Skeletal muscle tissue (tissue), 4 donors: ENCODE data around the gene UBL3. TPM values are rescaled to one million over a fixed set of nuclear protein-coding genes. Genes with fewer than 3 reads are reported as not detected.

Experiments
- H3K27ac ChIP-seq: one replicate; pipeline ENCODE4 v1.7.0; 2013; ENCODE audit warnings: mild to moderate bottlenecking, low read depth, low read length, inconsistent platforms
- H3K27me3 ChIP-seq, 3 donors: one replicate each; pipeline ENCODE4 v1.7.0; 2013; ENCODE audit warnings: low read length in 3 of 3; ENCODE audit not compliant: control insufficient read depth in 3 of 3, insufficient read depth in 3 of 3
- H3K36me3 ChIP-seq, 3 donors: one replicate each; pipeline ENCODE4 v1.7.0; 2013; ENCODE audit warnings: low read length in 3 of 3; ENCODE audit not compliant: control insufficient read depth in 3 of 3, insufficient read depth in 3 of 3
- H3K4me1 ChIP-seq, 3 donors: one replicate each; pipeline ENCODE4 v1.7.0; 2013; ENCODE audit warnings: low read length in 3 of 3, mild to moderate bottlenecking in 3 of 3; ENCODE audit not compliant: control insufficient read depth in 3 of 3, insufficient read depth in 3 of 3
- H3K4me3 ChIP-seq, 3 donors: one replicate each; pipeline ENCODE4 v1.7.0; 2013; ENCODE audit warnings: low read length in 3 of 3
- H3K9ac ChIP-seq, 3 donors: one replicate each; pipeline ENCODE4 v1.7.0; 2013; ENCODE audit warnings: low read length in 3 of 3, mild to moderate bottlenecking in 3 of 3, moderate library complexity in 2 of 3, low read depth in 1 of 3
- H3K9me3 ChIP-seq, 3 donors: one replicate each; pipeline ENCODE4 v1.7.0; 2013; ENCODE audit warnings: low read length in 3 of 3; ENCODE audit not compliant: control insufficient read depth in 3 of 3
- total RNA-seq: library from RNA; depleted of rRNA; stranded (reverse); fragments of >200 nt; gene quantifications from one replicate; pipeline ENCODE4 v1.2.3, GENCODE V29; 2014
- donor health status: Osteomylitis.

UBL3 gene
- total RNA-seq, 1 donor from 2014 or later = 14.6 TPM

DNA sequence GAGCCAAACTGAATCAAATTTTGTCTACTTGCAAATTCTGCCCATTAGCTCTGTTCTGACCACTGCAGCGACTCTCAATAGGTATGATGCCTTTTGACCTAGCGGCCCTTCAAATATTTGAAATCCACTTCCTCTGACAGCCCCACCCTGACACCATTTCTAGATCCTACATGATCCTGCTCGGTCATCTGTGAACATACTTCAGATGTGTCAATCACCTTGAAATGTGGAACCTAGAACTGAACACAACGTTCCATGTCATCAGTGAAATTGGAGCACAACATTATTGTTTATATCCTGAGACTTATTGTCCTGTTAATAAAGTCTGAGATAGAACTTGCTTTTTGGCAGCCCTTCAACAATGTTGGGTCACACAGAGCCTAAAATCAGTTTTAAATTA, 98.2 kb downstream of the UBL3 start:
- Histone ChIP-seq H3K4me1 (no peaks in the 10 kb centered on the region), H3K36me3 (no peaks in the 10 kb centered on the region), H3K27ac (no peak overlapping the region), H3K9ac (no peak overlapping the region), H3K9me3 (no peaks in the 10 kb centered on the region), H3K4me3 (no peak overlapping the region), H3K27me3 (no peaks in the 10 kb centered on the region)

DNA sequence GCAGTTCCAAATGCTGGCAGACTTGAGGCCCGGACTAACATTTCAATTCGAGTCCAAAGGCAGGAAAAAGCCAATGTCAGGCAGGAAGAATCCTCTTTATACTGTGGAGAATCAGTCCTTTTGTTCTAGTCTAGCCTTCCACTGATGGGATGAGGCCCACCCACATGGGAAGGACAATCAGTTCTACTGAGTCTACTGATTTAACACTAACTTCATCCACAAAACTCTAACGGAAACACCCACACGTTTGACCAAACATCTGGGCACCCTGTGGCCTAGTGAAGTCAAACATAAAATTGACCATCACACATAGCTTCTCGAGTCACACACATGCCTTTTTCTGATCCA, 100.3 kb downstream of the UBL3 start:
- Histone ChIP-seq H3K4me3 (no peak overlapping the region), H3K9me3 (no peaks in the 10 kb centered on the region), H3K36me3 (no peaks in the 10 kb centered on the region), H3K4me1 (no peaks in the 10 kb centered on the region), H3K27me3 (no peaks in the 10 kb centered on the region), H3K27ac (no peak overlapping the region), H3K9ac (no peak overlapping the region)

DNA sequence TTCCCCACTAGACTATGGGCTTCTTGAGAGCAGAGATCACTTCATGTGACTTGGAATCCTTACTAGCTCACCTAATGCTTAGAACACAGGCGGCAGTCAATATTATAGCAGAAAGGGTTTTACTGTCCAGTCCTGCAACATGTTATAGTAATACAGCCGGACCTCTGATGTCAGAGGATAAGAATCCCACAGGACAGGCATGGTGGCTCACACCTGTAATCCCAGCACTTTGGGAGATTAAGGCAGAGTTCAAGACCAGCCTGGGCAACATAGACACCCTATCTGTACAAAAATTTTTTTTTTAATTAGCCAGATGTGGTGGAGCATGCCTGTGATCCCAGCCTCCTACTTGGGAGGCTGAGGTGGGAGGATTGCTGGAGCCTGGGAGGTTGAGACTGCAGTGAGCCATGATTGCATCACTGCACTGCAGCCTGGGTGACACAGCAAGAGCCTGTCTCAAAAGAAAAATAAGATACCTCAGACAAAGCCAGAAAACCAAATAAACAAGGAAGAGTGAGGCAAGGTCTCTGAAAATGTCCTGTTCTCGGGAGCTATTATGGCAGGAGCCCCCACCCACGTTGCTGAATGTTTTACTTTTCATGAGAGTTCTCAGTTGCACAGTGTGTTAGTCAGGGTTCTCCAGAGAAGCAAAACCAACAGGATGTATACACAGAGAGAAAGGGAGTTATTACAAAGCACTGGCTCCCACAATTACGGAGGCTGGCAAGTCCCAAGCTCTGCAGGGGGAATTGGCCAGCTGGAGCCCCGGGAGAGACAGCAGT, 100.8 kb downstream of the UBL3 start:
- Histone ChIP-seq H3K4me3 (no peak overlapping the region), H3K4me1 (no peaks in the 10 kb centered on the region), H3K36me3 (no peaks in the 10 kb centered on the region), H3K9me3 (no peaks in the 10 kb centered on the region), H3K27ac (no peak overlapping the region), H3K27me3 (no peaks in the 10 kb centered on the region), H3K9ac (no peak overlapping the region)

DNA sequence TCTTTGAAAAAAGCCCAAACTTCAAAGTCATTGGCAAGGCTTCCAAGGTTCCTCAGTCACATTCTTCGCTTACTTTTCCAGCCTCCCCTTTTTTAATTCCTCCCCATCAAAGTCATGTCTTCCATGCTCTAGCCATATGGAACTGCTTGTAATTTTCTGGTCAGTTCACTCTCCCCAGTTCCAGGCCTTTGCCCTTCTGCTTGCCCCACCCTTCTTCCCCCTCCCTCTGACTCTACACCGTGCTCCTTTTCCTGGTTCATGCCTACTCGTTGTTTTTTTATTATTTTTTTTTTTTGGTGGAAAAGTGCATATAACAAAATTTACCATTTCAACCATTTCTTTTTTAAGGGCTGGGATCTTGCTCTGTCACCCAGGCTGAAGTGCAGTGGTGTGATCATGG, 102.3 kb downstream of the UBL3 start:
- Histone ChIP-seq H3K4me3 (no peak overlapping the region), H3K9ac (no peak overlapping the region)

DNA sequence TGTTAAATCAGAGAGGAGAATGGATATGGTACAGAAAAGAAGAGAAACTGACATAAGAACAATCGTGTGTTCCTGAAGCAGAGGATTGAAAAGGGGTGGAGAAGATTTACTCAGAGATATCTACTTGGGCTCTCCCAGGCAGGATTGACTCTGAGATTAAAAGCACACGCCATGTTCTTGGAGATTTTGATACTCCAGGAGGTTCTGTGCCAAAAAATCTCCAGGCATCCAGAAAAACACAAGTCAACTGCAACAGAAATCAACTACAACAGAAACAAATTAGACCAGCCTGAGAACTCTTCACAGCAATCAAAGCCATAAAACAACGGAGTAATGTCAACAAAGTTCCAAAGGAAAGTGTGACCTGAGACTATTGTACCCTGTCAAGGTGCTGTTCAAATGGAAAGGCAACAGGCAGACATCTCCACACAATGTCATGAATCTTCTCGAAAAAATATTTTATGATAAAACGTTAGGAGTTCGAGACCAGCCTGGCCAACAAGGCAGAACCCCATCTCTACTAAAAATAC, 104.2 kb downstream of the UBL3 start:
- no peaks in the 10 kb centered on the region for H3K4me1 ChIP-seq
- H3K4me3 ChIP-seq = no peak overlapping the region
- H3K27me3 ChIP-seq = no peaks in the 10 kb centered on the region
- no peaks in the 10 kb centered on the region for H3K9me3 ChIP-seq
- no peak overlapping the region for H3K9ac ChIP-seq
- no peak overlapping the region for H3K27ac ChIP-seq
- H3K36me3 ChIP-seq = no peaks in the 10 kb centered on the region

More for the DNA sequence above, 102.3 kb downstream of the UBL3 start:
- Histone ChIP-seq H3K27ac (no peak overlapping the region), H3K27me3 (no peaks in the 10 kb centered on the region), H3K9me3 (no peaks in the 10 kb centered on the region), H3K4me1 (no peaks in the 10 kb centered on the region), H3K36me3 (no peaks in the 10 kb centered on the region)

DNA sequence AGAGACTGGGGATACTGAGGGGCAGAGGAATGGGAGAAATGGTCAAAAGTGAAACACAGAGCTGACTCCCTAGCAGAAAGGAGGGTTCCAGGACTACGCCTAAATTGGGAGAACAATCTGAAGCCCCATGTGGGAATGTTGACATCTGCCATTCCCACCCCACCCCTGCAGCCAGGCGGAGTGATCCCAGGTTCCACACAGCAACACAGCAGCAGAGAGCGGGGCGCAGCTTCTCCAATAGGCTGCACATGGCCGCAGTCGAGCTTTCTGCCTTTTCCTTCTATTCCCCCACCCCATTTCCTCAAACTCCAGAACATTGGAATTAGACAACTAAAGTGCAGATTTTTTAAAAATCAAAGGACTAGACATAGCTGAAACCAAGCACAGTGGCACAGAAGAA, 104.7 kb downstream of the UBL3 start:
- Histone ChIP-seq H3K9ac (no peak overlapping the region), H3K4me1 (no peaks in the 10 kb centered on the region), H3K27ac (no peak overlapping the region), H3K4me3 (no peak overlapping the region), H3K36me3 (no peaks in the 10 kb centered on the region), H3K27me3 (no peaks in the 10 kb centered on the region), H3K9me3 (no peaks in the 10 kb centered on the region)

DNA sequence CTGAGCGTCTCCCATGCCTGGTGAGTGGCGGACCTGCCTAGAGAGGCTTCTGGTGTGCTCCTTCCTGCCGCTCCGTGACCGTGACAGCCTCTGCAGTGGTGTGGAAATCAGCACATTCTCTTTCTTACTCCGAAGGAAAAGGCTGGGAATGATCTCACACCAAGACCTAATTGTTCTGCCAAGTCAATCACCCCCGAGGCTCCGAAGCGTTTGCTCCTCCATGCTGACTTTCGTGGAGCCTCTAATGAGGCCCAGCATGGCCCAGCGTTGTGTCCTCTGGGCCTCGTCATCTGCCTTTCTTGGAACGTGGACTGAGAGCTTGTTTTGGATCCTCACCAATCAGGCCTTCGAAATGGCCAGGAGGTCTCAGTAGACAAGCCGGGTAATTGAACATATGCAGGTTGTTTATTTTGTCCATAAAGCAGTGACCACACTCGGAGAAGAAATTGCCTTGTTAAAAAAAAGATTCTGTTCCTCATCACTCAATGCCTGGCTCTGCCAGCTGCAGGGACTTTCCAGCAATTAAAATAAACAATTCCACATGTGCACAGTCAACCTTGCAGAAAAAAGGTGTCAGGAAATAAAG, 107.1 kb downstream of the UBL3 start:
- no peaks in the 10 kb centered on the region for H3K36me3 ChIP-seq
- no peak overlapping the region for H3K9ac ChIP-seq
- no peak overlapping the region for H3K4me3 ChIP-seq
- H3K4me1 ChIP-seq = no peaks in the 10 kb centered on the region
- no peak overlapping the region for H3K27ac ChIP-seq
- no peaks in the 10 kb centered on the region for H3K27me3 ChIP-seq
- H3K9me3 ChIP-seq = no peaks in the 10 kb centered on the region

DNA sequence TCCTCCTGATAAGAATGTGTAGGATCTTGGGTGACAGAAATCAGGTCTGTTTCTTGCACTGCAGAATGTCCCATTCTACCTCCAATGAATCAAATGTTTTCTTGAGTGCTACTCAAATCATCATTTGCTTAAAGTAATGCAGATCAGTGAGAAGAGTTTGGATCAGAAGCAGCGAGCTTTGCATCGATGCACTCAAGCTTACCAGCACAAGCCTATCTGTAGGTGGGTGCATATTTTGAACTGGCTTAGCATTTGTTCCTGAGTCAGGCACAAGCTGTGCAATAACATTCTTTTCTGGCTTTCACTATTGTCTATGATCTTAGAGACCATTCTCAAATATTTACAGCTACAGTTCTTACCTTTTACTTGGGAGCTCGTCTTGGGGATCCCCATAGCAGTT, 109.5 kb downstream of the UBL3 start:
- no peaks in the 10 kb centered on the region for H3K27me3 ChIP-seq
- H3K4me3 ChIP-seq = no peak overlapping the region
- H3K4me1 ChIP-seq = no peaks in the 10 kb centered on the region
- no peak overlapping the region for H3K27ac ChIP-seq
- H3K9ac ChIP-seq = no peak overlapping the region
- no peaks in the 10 kb centered on the region for H3K36me3 ChIP-seq
- H3K9me3 ChIP-seq = no peaks in the 10 kb centered on the region

DNA sequence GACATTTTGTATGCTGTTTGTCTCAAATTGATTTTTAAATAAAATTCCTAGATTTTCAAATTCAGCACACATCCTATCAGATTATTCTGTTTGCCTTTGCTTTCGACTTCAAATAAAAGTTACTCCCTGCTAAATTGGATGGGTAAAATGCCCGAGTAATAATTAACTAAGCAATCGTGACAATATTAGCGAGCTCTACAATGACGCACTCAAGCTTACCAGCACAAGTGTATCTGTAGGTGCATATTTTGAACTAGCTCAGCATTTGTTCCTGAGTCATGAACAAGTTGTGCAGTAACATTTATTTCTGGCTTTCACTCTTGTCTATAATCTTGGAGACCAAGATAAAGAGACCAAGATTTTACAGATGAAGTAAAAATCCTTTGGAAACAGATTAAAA, 113.4 kb downstream of the UBL3 start:
- Histone ChIP-seq H3K9ac (no peak overlapping the region), H3K9me3 (no peaks in the 10 kb centered on the region), H3K4me1 (no peaks in the 10 kb centered on the region), H3K27ac (no peak overlapping the region), H3K27me3 (peaks cover 0 to 4% (median 0%) of the 10 kb centered on the region in 3 donors), H3K4me3 (no peak overlapping the region), H3K36me3 (no peaks in the 10 kb centered on the region)

DNA sequence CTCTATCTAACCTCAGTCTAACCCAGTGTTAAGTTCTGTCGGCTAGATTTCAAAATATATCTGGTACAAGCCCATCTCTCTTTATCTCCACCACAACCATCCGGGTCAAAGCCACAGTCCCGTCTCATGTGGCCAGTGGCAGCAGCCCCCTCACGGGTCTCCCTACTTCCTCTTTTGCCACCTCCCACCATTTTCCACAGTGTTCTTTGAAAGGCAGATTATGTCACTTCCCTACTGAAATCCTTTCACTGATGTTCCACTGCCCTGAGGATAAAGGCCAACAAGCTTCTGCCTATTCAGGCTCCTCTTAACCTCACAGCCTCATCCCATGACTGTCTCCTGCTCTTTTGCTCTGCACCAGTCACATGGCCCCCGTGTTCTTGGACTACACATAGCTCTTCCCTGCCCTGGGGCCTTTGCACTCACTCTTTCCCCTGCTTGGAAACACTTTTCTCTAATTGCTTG, 117.2 kb downstream of the UBL3 start:
- Histone ChIP-seq H3K4me3 (no peak overlapping the region), H3K9ac (no peak overlapping the region), H3K27ac (no peak overlapping the region), H3K36me3 (no peaks in the 10 kb centered on the region), H3K27me3 (peaks cover 0 to 5% (median 4%) of the 10 kb centered on the region in 3 donors), H3K4me1 (no peaks in the 10 kb centered on the region), H3K9me3 (no peaks in the 10 kb centered on the region)
